ACC112 (cell line): ENCODE results near the gene SNX10.

Source experiments
- H2AFZ ChIP-seq: fragments of 200-600 bp; sonication (generic); one replicate; pipeline ENCODE4 v1.6.0; 2017; ENCODE audit warnings: antibody characterized with exemption, low read length; ENCODE audit not compliant: unreplicated experiment
- H3K27ac ChIP-seq: fragments of 200-600 bp; sonication (generic); 2 replicates; pipeline ENCODE4 v1.5.1; 2014; ENCODE audit warnings: low read depth, mild to moderate bottlenecking, antibody characterized with exemption, low read length, moderate library complexity
- H3K27me3 ChIP-seq: fragments of 200-600 bp; sonication (generic); 2 replicates; pipeline ENCODE4 v1.6.1; 2014; ENCODE audit warnings: mild to moderate bottlenecking, antibody characterized with exemption, low read length, moderate library complexity, mixed read lengths; ENCODE audit not compliant: insufficient read depth
- H3K36me3 ChIP-seq: fragments of 200-600 bp; sonication (generic); 2 replicates; pipeline ENCODE4 v1.6.1; 2016; ENCODE audit warnings: mild to moderate bottlenecking, antibody characterized with exemption, low read length, moderate library complexity, mixed read lengths; ENCODE audit not compliant: insufficient read depth
- H3K4me1 ChIP-seq: fragments of 200-600 bp; sonication (generic); one replicate; pipeline ENCODE4 v1.6.1; 2016; ENCODE audit warnings: low read length, mixed read lengths; ENCODE audit not compliant: insufficient read depth, unreplicated experiment, control insufficient read depth
- H3K4me3 ChIP-seq: fragments of 200-600 bp; sonication (generic); 2 replicates; pipeline ENCODE4 v1.5.1; 2014; ENCODE audit warnings: mild to moderate bottlenecking, low read depth, low read length
- H3K79me2 ChIP-seq: fragments of 200-600 bp; sonication (generic); one replicate; pipeline ENCODE4 v1.6.0; 2016; ENCODE audit warnings: low read length; ENCODE audit not compliant: control insufficient read depth, unreplicated experiment, insufficient read depth

The SNX10 gene

GRCh38 chr7:26399736-26400135 is 108.1 kb downstream of the SNX10 start:
- no peak overlapping the region for H3K27ac ChIP-seq

DNA sequence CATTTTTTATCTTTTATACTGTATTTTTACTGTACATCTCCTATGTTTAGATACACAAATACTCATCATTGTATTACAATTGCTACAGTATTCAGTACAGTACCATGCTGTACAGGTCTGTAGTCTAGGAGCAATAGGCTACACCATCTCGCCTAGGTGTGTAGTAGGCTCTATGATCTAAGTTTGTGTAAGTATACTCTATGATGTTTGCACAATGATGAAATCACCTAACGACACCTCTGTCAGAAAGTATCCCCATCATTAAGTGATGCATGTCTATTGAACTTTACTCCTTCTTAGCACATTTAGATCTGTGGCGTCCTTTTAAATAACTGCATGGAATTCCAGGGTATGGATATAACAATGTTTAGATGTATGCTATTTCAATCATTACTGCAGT is 112.0 kb downstream of the SNX10 start:
- Histone ChIP-seq H3K27ac (no peak overlapping the region), H2AFZ (no peak overlapping the region), H3K4me1 (no peaks in the 10 kb centered on the region), H3K27me3 (peaks cover 20% of the 10 kb centered on the region), H3K79me2 (no peaks in the 10 kb centered on the region), H3K36me3 (no peaks in the 10 kb centered on the region), H3K4me3 (no peak overlapping the region)

More at GRCh38 chr7:26399736-26400135, 108.1 kb downstream of the SNX10 start:
- H3K4me3 ChIP-seq, result no peak overlapping the region
- no peaks in the 10 kb centered on the region for H3K4me1 ChIP-seq
- peaks cover 50% of the 10 kb centered on the region for H3K27me3 ChIP-seq
- H2AFZ ChIP-seq, result no peak overlapping the region
- no peaks in the 10 kb centered on the region for H3K79me2 ChIP-seq
- no peaks in the 10 kb centered on the region for H3K36me3 ChIP-seq

DNA sequence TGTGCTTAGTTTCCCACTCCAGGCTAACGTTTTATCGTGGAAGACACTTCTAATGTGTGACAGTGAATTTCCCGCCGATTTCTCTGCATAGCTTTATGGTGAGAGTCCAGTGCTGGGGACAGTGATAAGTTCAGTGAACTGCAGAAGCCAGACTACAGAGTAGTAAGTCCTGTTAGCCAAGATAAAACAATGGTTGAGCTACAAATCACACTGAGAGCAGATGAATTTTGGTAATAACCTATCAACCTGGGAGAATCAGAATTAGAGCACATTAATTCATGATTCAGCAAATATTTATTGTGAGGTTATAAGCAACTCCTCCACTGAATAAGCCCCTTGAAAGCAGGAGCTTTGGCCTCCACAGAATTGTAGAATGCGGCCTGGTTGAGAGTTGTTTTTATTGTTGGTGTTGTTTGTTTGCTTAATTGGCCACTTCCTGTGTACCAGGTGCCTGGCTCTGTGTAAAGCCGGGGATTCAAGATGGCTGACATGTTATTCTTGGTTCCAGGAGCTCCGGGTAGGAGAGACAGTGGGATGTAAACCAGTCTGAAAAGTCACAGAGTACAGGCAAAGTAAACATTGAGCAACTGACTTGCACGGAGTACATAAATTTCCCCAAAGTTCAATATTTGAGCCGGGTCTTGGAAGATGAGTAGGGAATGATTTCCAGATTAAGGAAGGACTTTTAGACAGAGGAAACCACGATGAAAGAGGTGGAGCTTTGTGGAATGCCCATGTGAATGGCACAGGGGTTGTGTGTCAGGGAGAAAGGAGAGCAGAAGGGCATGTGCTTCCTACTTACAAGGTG is 112.7 kb downstream of the SNX10 start:
- H3K4me3 ChIP-seq, result no peak overlapping the region
- no peak overlapping the region for H3K27ac ChIP-seq
- no peaks in the 10 kb centered on the region for H3K79me2 ChIP-seq
- H3K4me1 ChIP-seq, result no peaks in the 10 kb centered on the region
- H3K36me3 ChIP-seq, result no peaks in the 10 kb centered on the region
- H2AFZ ChIP-seq, result no peak overlapping the region
- H3K27me3 ChIP-seq, result peaks cover 13% of the 10 kb centered on the region

DNA sequence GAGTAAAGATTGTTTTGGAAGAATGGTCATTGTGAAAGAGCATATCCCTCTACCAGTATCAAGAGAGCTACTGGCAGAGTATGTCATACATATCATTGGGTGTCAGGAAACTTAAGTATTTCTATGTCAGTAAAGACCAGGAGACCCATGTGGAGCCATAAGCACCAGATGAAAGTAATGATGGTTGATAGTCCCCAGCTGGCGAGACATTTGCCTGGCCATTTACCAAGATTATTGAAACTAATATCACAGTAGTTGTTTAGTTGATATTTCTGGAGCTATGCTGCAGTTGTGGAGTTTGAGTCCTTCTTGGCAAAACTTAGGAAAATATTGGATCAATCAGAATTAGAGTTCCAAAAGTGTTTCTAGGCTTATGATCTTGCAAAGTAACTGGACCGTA is 114.8 kb downstream of the SNX10 start:
- Histone ChIP-seq H3K4me1 (no peaks in the 10 kb centered on the region), H2AFZ (no peak overlapping the region), H3K27me3 (peaks cover 9% of the 10 kb centered on the region), H3K27ac (no peak overlapping the region), H3K79me2 (no peaks in the 10 kb centered on the region), H3K36me3 (no peaks in the 10 kb centered on the region), H3K4me3 (no peak overlapping the region)

- no peak overlapping the region for H2AFZ ChIP-seq
- H3K36me3 ChIP-seq, result no peaks in the 10 kb centered on the region
- H3K79me2 ChIP-seq, result no peaks in the 10 kb centered on the region
- no peak overlapping the region for H3K4me3 ChIP-seq
- H3K27me3 ChIP-seq, result peaks cover 25% of the 10 kb centered on the region
- no peaks in the 10 kb centered on the region for H3K4me1 ChIP-seq
- H3K27ac ChIP-seq, result no peak overlapping the region
Observed at GRCh38 chr7:26409661-26410547, 118.2 kb downstream of the SNX10 start.

DNA sequence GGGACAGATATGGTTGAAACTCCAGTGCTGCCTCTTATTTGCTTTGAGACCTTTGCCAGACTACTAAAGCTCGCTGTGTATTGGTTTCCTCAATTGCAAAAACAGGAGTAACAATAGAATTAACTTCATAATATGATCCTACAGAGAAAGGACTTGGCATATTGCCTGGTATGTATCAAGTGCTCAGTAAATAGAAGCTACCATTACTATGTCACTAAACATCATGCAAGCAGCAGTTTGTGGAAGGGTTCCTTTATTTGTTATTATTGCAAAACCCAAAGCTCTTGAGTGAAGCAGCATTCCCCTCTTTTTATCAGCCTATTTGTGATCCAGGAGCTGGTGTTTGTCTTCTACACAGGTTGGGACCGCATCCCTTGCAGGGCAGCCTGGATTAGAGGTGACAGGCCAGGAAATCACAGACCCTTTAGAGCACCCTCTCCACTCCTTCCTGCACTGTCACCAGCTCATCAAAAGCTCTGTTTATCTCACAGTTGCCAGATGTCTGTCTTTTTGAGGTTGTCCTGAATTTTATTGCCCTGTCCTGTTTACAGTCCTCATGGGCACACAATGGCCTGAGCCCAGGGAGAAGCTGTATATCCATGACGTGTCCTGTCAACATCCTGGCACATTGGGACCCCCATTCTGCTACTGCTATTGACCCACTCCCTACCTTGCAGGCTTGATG is 121.5 kb downstream of the SNX10 start:
- Histone ChIP-seq H3K36me3 (no peaks in the 10 kb centered on the region), H3K4me3 (no peak overlapping the region), H3K4me1 (no peaks in the 10 kb centered on the region), H3K27ac (no peak overlapping the region), H3K79me2 (no peaks in the 10 kb centered on the region), H2AFZ (no peak overlapping the region), H3K27me3 (peaks cover 31% of the 10 kb centered on the region)

- Histone ChIP-seq H3K36me3 (no peaks in the 10 kb centered on the region), H3K4me3 (no peak overlapping the region), H3K27me3 (peaks cover 26% of the 10 kb centered on the region), H2AFZ (no peak overlapping the region), H3K4me1 (no peaks in the 10 kb centered on the region), H3K27ac (no peak overlapping the region), H3K79me2 (no peaks in the 10 kb centered on the region)
Observed at GRCh38 chr7:26416004-26416403, 124.3 kb downstream of the SNX10 start.

- Histone ChIP-seq H2AFZ (no peak overlapping the region), H3K36me3 (no peaks in the 10 kb centered on the region), H3K27ac (no peak overlapping the region), H3K27me3 (peaks cover 10% of the 10 kb centered on the region), H3K79me2 (no peaks in the 10 kb centered on the region), H3K4me1 (no peaks in the 10 kb centered on the region), H3K4me3 (no peak overlapping the region)
Observed at GRCh38 chr7:26417911-26418413, 126.3 kb downstream of the SNX10 start.

DNA sequence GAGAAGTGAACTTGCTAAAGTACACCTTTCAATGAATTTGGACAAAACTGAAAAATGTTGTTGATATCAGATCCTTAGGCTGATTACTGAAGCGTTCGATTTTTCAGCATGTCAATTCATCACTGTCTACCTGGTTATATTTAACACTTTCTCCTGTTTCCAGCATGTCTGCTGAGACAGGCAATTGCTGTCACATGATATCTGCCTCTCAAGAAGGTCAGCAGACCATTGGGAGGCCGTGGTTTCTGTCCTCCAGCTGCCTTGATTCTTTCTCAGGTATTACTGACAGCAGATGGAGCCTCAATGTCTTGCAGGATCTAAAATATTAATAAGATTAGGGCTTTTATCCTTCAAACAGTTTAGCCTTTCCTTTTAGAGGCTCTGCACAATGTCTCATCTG is 127.5 kb downstream of the SNX10 start:
- no peak overlapping the region for H2AFZ ChIP-seq
- H3K36me3 ChIP-seq, result no peaks in the 10 kb centered on the region
- H3K4me3 ChIP-seq, result no peak overlapping the region
- no peaks in the 10 kb centered on the region for H3K4me1 ChIP-seq
- H3K27ac ChIP-seq, result no peak overlapping the region
- peaks cover 9% of the 10 kb centered on the region for H3K27me3 ChIP-seq
- H3K79me2 ChIP-seq, result no peaks in the 10 kb centered on the region

DNA sequence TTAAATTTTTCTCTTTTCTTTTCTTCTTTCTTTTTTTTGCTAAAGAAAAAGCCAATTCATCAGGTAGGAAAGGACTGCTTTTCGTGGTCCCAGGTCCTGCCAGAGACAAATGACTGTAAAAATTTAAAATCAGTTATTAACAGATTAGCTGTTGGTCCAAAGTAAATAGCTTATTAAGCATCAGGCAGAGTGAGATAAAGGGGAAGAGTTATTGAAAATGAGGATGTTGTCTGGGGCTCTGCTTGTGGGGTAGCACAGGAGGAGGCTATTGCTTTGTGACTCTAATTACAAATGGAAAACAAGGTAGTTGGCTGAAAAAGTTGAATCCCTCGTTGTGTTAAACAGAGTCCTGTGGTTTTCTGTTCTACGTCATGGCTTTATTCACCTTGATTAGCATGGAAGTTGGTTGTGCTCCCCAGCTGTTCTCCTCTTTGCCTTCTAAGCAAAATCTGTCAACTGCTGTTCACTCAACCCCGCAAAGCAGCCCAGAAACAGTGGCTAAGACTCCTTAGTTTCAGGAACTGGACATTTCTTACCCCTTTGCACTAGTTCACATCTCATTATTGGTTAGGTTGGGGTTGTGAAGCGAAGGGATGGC is 128.9 kb downstream of the SNX10 start:
- H3K27ac ChIP-seq, result no peak overlapping the region
- H3K27me3 ChIP-seq, result peaks cover 9% of the 10 kb centered on the region
- no peak overlapping the region for H3K4me3 ChIP-seq
- H3K4me1 ChIP-seq, result no peaks in the 10 kb centered on the region
- H3K36me3 ChIP-seq, result no peaks in the 10 kb centered on the region
- H2AFZ ChIP-seq, result no peak overlapping the region
- no peaks in the 10 kb centered on the region for H3K79me2 ChIP-seq
